Mesangial cell (primary cell): Measurements from ENCODE around the gene FNBP1L. TPM values are rescaled to one million over a fixed set of nuclear protein-coding genes. Genes with fewer than 3 reads are reported as not detected.

Experiments used
- total RNA-seq: library from RNA; depleted of rRNA; stranded (reverse); fragments of >200 nt; gene quantifications from 2 replicates; pipeline ENCODE4 v1.2.3, GENCODE V29; 2015

FNBP1L gene
- 16.5 and 23.3 TPM in 2 replicates for total RNA-seq

DNA sequence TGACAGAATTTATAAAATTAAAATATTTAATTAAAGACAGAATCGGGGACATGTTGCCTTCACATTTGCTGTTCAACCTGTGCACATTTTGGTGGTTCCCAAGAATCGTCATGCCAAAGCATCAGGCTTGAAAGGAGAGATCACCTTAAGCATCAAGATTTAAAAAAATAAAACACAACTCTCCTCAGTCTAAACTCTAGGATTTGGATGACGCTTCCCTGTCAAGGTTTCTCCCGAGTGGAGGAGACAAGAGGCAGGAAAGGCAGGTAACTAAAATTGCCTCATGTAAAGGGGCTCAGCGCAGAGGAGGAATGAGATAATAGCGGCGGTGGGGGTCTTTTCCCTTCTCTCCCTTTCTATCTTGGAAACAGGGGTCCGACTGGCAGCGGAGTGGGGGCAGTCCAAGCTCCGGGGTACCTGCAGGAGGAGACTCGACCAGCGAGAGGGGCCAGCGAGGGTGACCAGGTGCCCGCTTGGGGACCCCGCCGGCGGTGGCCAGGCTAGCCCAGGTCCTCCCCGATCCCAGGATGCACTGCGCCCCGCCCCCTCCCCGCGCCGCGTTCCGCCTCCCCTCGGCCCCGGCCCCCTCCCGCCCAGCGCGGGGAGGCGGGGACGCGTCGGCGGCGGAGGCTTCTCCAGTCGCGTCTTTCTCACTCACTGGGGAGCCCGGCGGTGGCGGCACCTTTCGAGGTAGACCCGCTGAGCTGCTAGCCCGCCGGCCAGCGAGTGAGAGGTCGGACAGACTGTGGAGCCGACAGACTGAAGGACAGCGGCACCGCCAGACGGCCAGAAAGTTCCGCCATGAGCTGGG lies at the start of gene FNBP1L:
Gene FNBP1L, plus strand, starts transcription at position 638 of the 811 bp plus-strand sequence. Its CDS starts 164 bp downstream, at position 802.

Other genes starting within 250 kb of the FNBP1L start
- gene DR1, start 102.2 kb upstream of the FNBP1L start, total RNA-seq: 20.7 and 27.7 TPM in 2 replicates
- gene BCAR3, start 233.7 kb downstream of the FNBP1L start, total RNA-seq: 60.6 and 74.8 TPM in 2 replicates